ENCODE data around the gene TTI1. TPM values are rescaled to one million over a fixed set of nuclear protein-coding genes. Genes with fewer than 3 reads are reported as not detected.

Gene TTI1
- polyA plus RNA-seq, 1 donor from 2014 or later: 20.0 TPM

DNA sequence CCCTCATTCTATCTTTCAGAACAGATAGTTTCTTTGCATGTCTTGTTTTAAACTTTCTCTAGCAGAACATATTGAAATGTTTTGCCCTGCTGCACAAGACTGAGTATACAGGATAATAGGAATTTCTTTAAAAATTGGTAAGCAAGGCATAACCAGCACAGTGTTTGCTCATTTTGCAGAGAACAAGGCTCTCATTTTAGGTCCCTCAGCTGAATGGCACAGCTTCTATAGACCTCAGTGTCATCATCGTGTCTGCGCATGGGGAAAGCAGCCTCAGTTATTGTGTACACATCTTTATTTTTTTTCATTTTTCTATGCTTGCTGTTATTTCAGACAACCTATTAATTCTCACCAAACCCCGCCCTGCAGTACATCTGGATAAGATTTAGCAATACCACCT, 35.7 kb downstream of the TTI1 start:
- no peak overlapping the region for H3K27ac ChIP-seq (ENCODE audit: low read length)
- H3F3A ChIP-seq (ENCODE audit: insufficient read depth, low read length, poor library complexity, severe bottlenecking): no peaks in the 10 kb centered on the region
- H3K27me3 ChIP-seq (ENCODE audit: insufficient read depth, low read depth, low read length): no peaks in the 10 kb centered on the region
- no peak overlapping the region for H3K4me2 ChIP-seq (ENCODE audit: low read length)
- no peak overlapping the region for H3K9ac ChIP-seq (ENCODE audit: low read length)
- H3K9me2 ChIP-seq (ENCODE audit: insufficient read depth, low read length): no peaks in the 10 kb centered on the region
- H3K79me2 ChIP-seq (replicated peaks; ENCODE audit: insufficient read depth, low read length): no peaks in the 10 kb centered on the region
- H3K9me3 ChIP-seq (ENCODE audit: low read length): no peaks in the 10 kb centered on the region
- TF ChIP-seq, protein P1, sequence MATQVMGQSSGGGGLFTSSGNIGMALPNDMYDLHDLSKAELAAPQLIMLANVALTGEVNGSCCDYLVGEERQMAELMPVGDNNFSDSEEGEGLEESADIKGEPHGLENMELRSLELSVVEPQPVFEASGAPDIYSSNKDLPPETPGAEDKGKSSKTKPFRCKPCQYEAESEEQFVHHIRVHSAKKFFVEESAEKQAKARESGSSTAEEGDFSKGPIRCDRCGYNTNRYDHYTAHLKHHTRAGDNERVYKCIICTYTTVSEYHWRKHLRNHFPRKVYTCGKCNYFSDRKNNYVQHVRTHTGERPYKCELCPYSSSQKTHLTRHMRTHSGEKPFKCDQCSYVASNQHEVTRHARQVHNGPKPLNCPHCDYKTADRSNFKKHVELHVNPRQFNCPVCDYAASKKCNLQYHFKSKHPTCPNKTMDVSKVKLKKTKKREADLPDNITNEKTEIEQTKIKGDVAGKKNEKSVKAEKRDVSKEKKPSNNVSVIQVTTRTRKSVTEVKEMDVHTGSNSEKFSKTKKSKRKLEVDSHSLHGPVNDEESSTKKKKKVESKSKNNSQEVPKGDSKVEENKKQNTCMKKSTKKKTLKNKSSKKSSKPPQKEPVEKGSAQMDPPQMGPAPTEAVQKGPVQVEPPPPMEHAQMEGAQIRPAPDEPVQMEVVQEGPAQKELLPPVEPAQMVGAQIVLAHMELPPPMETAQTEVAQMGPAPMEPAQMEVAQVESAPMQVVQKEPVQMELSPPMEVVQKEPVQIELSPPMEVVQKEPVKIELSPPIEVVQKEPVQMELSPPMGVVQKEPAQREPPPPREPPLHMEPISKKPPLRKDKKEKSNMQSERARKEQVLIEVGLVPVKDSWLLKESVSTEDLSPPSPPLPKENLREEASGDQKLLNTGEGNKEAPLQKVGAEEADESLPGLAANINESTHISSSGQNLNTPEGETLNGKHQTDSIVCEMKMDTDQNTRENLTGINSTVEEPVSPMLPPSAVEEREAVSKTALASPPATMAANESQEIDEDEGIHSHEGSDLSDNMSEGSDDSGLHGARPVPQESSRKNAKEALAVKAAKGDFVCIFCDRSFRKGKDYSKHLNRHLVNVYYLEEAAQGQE (IDR thresholded peaks at IDR 0.05; ENCODE audit: borderline replicate concordance): no peak
- no peak for TF ChIP-seq SMC3 (conservative IDR thresholded peaks at IDR 0.05; ENCODE audit: poor library complexity)
- no peak for TF ChIP-seq EZH2 (IDR thresholded peaks at IDR 0.05; ENCODE audit: borderline replicate concordance, insufficient read depth, low read length, poor library complexity, severe bottlenecking)
- no peak for TF ChIP-seq RAD21 (conservative IDR thresholded peaks at IDR 0.05)
- TF ChIP-seq EP300 (conservative IDR thresholded peaks at IDR 0.05; ENCODE audit: poor library complexity, severe bottlenecking): no peak
- TF ChIP-seq POLR2AphosphoS5 (IDR thresholded peaks at IDR 0.05): no peak
- TF ChIP-seq, protein P2, sequence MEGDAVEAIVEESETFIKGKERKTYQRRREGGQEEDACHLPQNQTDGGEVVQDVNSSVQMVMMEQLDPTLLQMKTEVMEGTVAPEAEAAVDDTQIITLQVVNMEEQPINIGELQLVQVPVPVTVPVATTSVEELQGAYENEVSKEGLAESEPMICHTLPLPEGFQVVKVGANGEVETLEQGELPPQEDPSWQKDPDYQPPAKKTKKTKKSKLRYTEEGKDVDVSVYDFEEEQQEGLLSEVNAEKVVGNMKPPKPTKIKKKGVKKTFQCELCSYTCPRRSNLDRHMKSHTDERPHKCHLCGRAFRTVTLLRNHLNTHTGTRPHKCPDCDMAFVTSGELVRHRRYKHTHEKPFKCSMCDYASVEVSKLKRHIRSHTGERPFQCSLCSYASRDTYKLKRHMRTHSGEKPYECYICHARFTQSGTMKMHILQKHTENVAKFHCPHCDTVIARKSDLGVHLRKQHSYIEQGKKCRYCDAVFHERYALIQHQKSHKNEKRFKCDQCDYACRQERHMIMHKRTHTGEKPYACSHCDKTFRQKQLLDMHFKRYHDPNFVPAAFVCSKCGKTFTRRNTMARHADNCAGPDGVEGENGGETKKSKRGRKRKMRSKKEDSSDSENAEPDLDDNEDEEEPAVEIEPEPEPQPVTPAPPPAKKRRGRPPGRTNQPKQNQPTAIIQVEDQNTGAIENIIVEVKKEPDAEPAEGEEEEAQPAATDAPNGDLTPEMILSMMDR (IDR thresholded peaks at IDR 0.05; ENCODE audit: poor library complexity, severe bottlenecking): no peak
- TF ChIP-seq TAF1 (IDR thresholded peaks at IDR 0.05; ENCODE audit: low read depth): no peak
- TF ChIP-seq MXI1 (conservative IDR thresholded peaks at IDR 0.05; ENCODE audit: poor library complexity, severe bottlenecking): no peak
- H3K36me3 ChIP-seq (ENCODE audit: insufficient read depth, low read length): no peaks in the 10 kb centered on the region
- H4K20me1 ChIP-seq (ENCODE audit: insufficient read depth): no peaks in the 10 kb centered on the region
- H3K4me3 ChIP-seq (ENCODE audit: low read length): no peak overlapping the region
- H2AFZ ChIP-seq (ENCODE audit: low read depth, low read length): no peak overlapping the region

DNA sequence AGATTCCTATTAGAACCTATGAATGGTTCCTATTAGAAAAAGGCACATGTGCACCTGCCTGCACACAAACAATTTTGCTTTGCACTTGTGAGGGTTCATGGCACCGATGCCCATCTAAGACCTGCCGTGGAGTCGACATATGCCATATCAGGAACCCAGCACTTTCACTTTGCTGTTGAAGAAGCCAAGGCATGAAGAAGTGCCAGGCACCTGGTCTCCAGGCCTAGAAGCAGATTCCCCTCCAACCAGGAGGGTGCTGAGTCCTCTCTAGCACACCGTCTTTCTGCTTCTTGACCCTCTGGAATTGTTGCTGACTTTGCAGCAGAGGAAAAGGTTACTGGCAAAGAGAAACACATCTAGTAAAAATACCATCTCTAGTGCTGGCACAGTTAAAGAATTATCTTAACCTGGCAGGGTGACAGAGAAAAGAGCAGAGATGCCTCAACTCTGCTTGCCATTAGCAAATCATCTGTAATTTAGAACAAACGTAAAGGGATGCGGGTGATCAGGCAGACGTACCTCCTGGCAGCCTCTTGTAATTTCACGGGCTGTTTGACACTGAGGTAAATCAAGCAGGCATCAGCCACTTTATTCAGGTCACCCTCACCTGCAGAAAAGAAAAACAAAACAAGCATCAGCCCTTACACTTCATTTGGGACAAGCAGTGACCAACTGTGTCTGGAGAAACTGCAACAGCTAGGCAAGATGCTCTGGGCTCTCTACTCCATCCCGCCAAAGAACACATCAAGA, 37.2 kb downstream of the TTI1 start:
- no peak overlapping the region for H2AFZ ChIP-seq (ENCODE audit: low read depth, low read length)
- no peaks in the 10 kb centered on the region for H4K20me1 ChIP-seq (ENCODE audit: insufficient read depth)
- TF ChIP-seq, protein P2 (IDR thresholded peaks at IDR 0.05; ENCODE audit: poor library complexity, severe bottlenecking): no peak
- TF ChIP-seq EZH2 (IDR thresholded peaks at IDR 0.05; ENCODE audit: borderline replicate concordance, insufficient read depth, low read length, poor library complexity, severe bottlenecking) (no peak), RAD21 (conservative IDR thresholded peaks at IDR 0.05) (no peak), MXI1 (conservative IDR thresholded peaks at IDR 0.05; ENCODE audit: poor library complexity, severe bottlenecking) (no peak), TAF1 (IDR thresholded peaks at IDR 0.05; ENCODE audit: low read depth) (no peak), SMC3 (conservative IDR thresholded peaks at IDR 0.05; ENCODE audit: poor library complexity) (no peak)
- TF ChIP-seq, protein P1 (IDR thresholded peaks at IDR 0.05; ENCODE audit: borderline replicate concordance): no peak
- H3K27me3 ChIP-seq (ENCODE audit: insufficient read depth, low read depth, low read length): no peaks in the 10 kb centered on the region
- H3K27ac ChIP-seq (ENCODE audit: low read length): no peak overlapping the region
- H3K4me3 ChIP-seq (ENCODE audit: low read length): no peak overlapping the region
- H3K4me2 ChIP-seq (ENCODE audit: low read length): no peak overlapping the region
- H3K9ac ChIP-seq (ENCODE audit: low read length): no peak overlapping the region
- H3F3A ChIP-seq (ENCODE audit: insufficient read depth, low read length, poor library complexity, severe bottlenecking): no peaks in the 10 kb centered on the region
- H3K79me2 ChIP-seq (replicated peaks; ENCODE audit: insufficient read depth, low read length): no peaks in the 10 kb centered on the region
- no peaks in the 10 kb centered on the region for H3K9me2 ChIP-seq (ENCODE audit: insufficient read depth, low read length)
- no peaks in the 10 kb centered on the region for H3K36me3 ChIP-seq (ENCODE audit: insufficient read depth, low read length)
- no peaks in the 10 kb centered on the region for H3K9me3 ChIP-seq (ENCODE audit: low read length)

Data from neural cell (in vitro differentiated cells).